Panc1 (cell line): ENCODE data around the gene SEC14L2. TPM values are rescaled to one million over a fixed set of nuclear protein-coding genes. Genes with fewer than 3 reads are reported as not detected.
A peak's percentile ranks its signal among the peaks of the same experiment; 100 is the strongest.

Source experiments
- ATAC-seq: fragments of 200-7000 bp; cut with Tn5 transposase; 2 replicates; pipeline ENCODE4 v1.9.1; 2020; ENCODE audit warnings: mild to moderate bottlenecking, moderate library complexity
- Bru-seq: library from RNA; stranded (reverse); fragments of 400-500 nt; gene quantifications from one replicate; lab custom pipeline; 2021; lab: Mats Ljungman, UMichigan
- BruChase-seq, 2 experiments: library from RNA; stranded (reverse); fragments of 400-500 nt; gene quantifications; one replicate each; lab custom pipeline; 2021; lab: Mats Ljungman, UMichigan
- BruUV-seq: library from RNA; stranded (reverse); fragments of 400-500 nt; replicated peaks from 2 replicates; lab custom pipeline; 2021; lab: Mats Ljungman, UMichigan
- CTCF ChIA-PET: fragments of 300-600 bp; sonication (Branson Sonifier 250); formaldehyde crosslinking; loops from one replicate; lab custom pipeline; 2022; ENCODE audit warnings: antibody characterized with exemption; lab: Charles Lee
- POLR2A ChIA-PET: fragments of 300-600 bp; sonication (Branson Sonifier 250); formaldehyde crosslinking; loops from one replicate; lab custom pipeline; 2022; ENCODE audit warnings: antibody characterized with exemption; lab: Charles Lee
- DNase-seq: peaks from one replicate; pipeline ENCODE4 v3.0.0-alpha.2; 2010; ENCODE audit warnings: low read depth, low spot score
- H3K27ac ChIP-seq: 2 replicates; pipeline ENCODE4 v1.5.1; 2011; ENCODE audit warnings: mild to moderate bottlenecking, low read length, inconsistent platforms
- H3K27me3 ChIP-seq: fragments of 200-500 bp; sonication (Bioruptor generic); 2 replicates; pipeline ENCODE4 v1.6.0; 2014; ENCODE audit warnings: low read length, inconsistent platforms; ENCODE audit not compliant: control insufficient read depth, insufficient read depth
- H3K36me3 ChIP-seq: fragments of 200-500 bp; sonication (Bioruptor generic); 2 replicates; pipeline ENCODE4 v1.5.1; 2014; ENCODE audit warnings: inconsistent platforms, mild to moderate bottlenecking, low read length, moderate library complexity; ENCODE audit not compliant: control insufficient read depth, insufficient read depth
- H3K4me1 ChIP-seq: 2 replicates; pipeline ENCODE4 v1.5.1; 2011; ENCODE audit warnings: inconsistent platforms, mild to moderate bottlenecking, low read length, moderate library complexity; ENCODE audit not compliant: control insufficient read depth, insufficient read depth
- H3K4me3 ChIP-seq, 2 experiments: 2 replicates each; pipeline ENCODE4 v1.5.1; 2011 to 2012; ENCODE audit warnings: low read depth in 2 of 2, low read length in 2 of 2, mild to moderate bottlenecking in 2 of 2, inconsistent platforms in 1 of 2, moderate library complexity in 1 of 2
- H3K9me3 ChIP-seq: fragments of 200-500 bp; sonication (Bioruptor generic); 2 replicates; pipeline ENCODE4 v1.5.1; 2014; ENCODE audit warnings: low read depth, mild to moderate bottlenecking, inconsistent platforms, low read length, moderate library complexity; ENCODE audit not compliant: control insufficient read depth, insufficient read depth
- POLR2AphosphoS5 ChIP-seq: IDR thresholded peaks from 2 replicates; pipeline ENCODE4 v1.6.1; 2012; ENCODE audit warnings: mild to moderate bottlenecking, low read depth, low read length, moderate library complexity
- SIN3A ChIP-seq: IDR thresholded peaks from 2 replicates; pipeline ENCODE4 v1.6.1; 2012; ENCODE audit warnings: low read depth, mild to moderate bottlenecking, low read length, moderate library complexity, borderline replicate concordance; ENCODE audit not compliant: insufficient read depth
- TCF7L2 ChIP-seq: IDR thresholded peaks from 2 replicates; pipeline ENCODE4 v1.6.1; 2011; ENCODE audit warnings: mild to moderate bottlenecking, low read depth, low read length, inconsistent platforms
- in situ Hi-C: cut with HindIII; loops from 2 replicates; pipeline ENCODE4 v1.10.0; 2016; ENCODE audit warnings: low sequenced_read_pairs, low pct_unique_long_range_greater_than_20kb
- intact Hi-C: fragments of 100-400 bp; cut with micrococcal nuclease; formaldehyde crosslinking; loops from one replicate; pipeline ENCODE4 v1.10.0; 2022; ENCODE audit not compliant: unreplicated experiment
- long read RNA-seq: library from polyadenylated mRNA; unstranded; transcript quantifications from one replicate; pipeline ENCODE4 v2.0.0, GENCODE V29; 2021; ENCODE audit not compliant: unreplicated experiment
- polyA plus RNA-seq: library from polyadenylated mRNA; unstranded; fragments of >200 nt; gene quantifications from one replicate; pipeline ENCODE4 v1.2.1, GENCODE V29; 2012; ENCODE audit warnings: missing spikeins; ENCODE audit not compliant: insufficient read length
- total RNA-seq: library from RNA; stranded (reverse); gene quantifications from one replicate; pipeline ENCODE4 v1.2.1, GENCODE V29; 2021; ENCODE audit not compliant: unreplicated experiment
- TF ChIP-seq, protein P1 (sequence below): fragments of 450-650 bp; IDR thresholded peaks from 2 replicates; pipeline ENCODE4 v1.5.1; 2017; ENCODE audit warnings: mild to moderate bottlenecking
- TF ChIP-seq, protein P2 (sequence below), 2 experiments: IDR thresholded peaks; 2 replicates each; pipeline ENCODE4 v1.6.1; 2011 to 2012; ENCODE audit warnings: low read depth in 2 of 2, control low read depth in 1 of 2, low read length in 1 of 2, mild to moderate bottlenecking in 1 of 2, moderate library complexity in 1 of 2; ENCODE audit not compliant: insufficient read depth in 1 of 2

The SEC14L2 gene
- 10.7 TPM for total RNA-seq
- polyA plus RNA-seq: 7.2 TPM
- percentile 51 among the genes with signal in this experiment for Bru-seq, nascent RNA
- percentile 52 among the genes with signal in this experiment for BruChase-seq, experiment 1, labeled RNA remaining after a 2-hour chase
- BruChase-seq, experiment 2, labeled RNA remaining after a 6-hour chase: percentile 56 among the genes with signal in this experiment
- long read RNA-seq, full-length matches to known transcripts: 7 of 11 reads
- long read RNA-seq, partial matches to known transcripts: 1 of 11 reads
- long read RNA-seq, other reads (novel, unspliced or antisense): 3 of 11 reads

DNA sequence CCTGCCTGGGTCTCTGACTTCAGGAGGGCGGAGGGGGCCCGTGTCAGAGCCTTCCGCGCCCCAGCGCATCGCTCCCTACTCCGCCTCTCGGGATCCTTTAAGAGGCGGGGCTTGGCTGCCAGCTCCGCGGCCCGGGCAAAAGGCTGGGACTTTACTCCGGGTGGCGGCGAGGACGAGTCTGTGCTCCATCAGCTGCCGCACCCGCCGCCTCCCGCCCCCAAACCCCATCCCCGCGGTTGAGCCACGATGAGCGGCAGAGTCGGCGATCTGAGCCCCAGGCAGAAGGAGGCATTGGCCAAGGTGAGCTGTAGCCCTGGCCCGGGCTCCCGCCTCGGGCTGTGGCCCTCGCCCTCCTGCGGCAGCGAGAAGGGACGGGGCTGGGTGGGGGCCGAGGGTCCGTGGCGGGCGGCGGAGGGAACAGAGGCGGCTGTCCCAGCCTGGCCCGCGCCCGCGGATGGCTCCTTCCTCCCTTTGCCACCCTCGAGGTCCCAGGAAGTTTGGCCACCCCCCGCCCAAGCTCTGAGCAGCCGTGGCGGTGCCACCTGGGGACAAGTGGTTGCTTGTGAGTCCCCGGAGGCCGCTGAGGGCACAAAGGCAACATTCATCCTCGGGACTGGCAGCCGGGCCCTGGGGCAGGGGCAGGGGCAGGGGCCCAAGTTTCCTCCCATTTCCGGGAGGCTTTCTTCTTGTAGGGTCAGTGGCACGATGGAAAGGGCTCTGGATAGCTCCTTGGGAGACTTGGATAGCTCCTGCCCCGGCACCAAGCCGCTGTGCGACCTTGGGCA is at the start of gene SEC14L2:
Gene SEC14L2 (plus strand): TSS at position 148 of the 785 bp plus-strand sequence. CDS start 99 bp downstream, at position 247.
- CTCF ChIA-PET: interaction anchor here (0.8 to 1.6 kb wide), 3 partner anchors 10 to 109 kb away, joined by 3 to 4 read pairs (median 3); no protein-coding TSS in a partner anchor
- BruUV-seq: no TSS peak
- POLR2A ChIA-PET: no interaction called here
- ATAC-seq: peak; percentile 93
- intact Hi-C loops (no loop called here), in situ Hi-C loops (no loop called here)
- Histone ChIP-seq H3K9me3 (no peaks in the 10 kb centered on the region), H3K27me3 (no peaks in the 10 kb centered on the region), H3K4me1 (0 out of 2 replicates have a peak, but pooled peaks cover 8% of the 10 kb centered on the region), H3K4me3 (peak within 1 kb of the TSS; percentile 53 to 69), H3K27ac (peak within 1 kb of the TSS; percentile 42), H3K36me3 (no peaks in the 10 kb centered on the region)
- no peak for TF ChIP-seq POLR2AphosphoS5
- TF ChIP-seq, protein P1, sequence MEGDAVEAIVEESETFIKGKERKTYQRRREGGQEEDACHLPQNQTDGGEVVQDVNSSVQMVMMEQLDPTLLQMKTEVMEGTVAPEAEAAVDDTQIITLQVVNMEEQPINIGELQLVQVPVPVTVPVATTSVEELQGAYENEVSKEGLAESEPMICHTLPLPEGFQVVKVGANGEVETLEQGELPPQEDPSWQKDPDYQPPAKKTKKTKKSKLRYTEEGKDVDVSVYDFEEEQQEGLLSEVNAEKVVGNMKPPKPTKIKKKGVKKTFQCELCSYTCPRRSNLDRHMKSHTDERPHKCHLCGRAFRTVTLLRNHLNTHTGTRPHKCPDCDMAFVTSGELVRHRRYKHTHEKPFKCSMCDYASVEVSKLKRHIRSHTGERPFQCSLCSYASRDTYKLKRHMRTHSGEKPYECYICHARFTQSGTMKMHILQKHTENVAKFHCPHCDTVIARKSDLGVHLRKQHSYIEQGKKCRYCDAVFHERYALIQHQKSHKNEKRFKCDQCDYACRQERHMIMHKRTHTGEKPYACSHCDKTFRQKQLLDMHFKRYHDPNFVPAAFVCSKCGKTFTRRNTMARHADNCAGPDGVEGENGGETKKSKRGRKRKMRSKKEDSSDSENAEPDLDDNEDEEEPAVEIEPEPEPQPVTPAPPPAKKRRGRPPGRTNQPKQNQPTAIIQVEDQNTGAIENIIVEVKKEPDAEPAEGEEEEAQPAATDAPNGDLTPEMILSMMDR: no peak
- no peak for TF ChIP-seq SIN3A
- TF ChIP-seq TCF7L2: no peak
- TF ChIP-seq, protein P2, sequence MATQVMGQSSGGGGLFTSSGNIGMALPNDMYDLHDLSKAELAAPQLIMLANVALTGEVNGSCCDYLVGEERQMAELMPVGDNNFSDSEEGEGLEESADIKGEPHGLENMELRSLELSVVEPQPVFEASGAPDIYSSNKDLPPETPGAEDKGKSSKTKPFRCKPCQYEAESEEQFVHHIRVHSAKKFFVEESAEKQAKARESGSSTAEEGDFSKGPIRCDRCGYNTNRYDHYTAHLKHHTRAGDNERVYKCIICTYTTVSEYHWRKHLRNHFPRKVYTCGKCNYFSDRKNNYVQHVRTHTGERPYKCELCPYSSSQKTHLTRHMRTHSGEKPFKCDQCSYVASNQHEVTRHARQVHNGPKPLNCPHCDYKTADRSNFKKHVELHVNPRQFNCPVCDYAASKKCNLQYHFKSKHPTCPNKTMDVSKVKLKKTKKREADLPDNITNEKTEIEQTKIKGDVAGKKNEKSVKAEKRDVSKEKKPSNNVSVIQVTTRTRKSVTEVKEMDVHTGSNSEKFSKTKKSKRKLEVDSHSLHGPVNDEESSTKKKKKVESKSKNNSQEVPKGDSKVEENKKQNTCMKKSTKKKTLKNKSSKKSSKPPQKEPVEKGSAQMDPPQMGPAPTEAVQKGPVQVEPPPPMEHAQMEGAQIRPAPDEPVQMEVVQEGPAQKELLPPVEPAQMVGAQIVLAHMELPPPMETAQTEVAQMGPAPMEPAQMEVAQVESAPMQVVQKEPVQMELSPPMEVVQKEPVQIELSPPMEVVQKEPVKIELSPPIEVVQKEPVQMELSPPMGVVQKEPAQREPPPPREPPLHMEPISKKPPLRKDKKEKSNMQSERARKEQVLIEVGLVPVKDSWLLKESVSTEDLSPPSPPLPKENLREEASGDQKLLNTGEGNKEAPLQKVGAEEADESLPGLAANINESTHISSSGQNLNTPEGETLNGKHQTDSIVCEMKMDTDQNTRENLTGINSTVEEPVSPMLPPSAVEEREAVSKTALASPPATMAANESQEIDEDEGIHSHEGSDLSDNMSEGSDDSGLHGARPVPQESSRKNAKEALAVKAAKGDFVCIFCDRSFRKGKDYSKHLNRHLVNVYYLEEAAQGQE (IDR thresholded peaks at IDR 0.05; ENCODE audit: insufficient read depth in 1 of 2, low read depth in 2 of 2, low read length in 1 of 2): no peak
- no peak for DNase-seq

DNA sequence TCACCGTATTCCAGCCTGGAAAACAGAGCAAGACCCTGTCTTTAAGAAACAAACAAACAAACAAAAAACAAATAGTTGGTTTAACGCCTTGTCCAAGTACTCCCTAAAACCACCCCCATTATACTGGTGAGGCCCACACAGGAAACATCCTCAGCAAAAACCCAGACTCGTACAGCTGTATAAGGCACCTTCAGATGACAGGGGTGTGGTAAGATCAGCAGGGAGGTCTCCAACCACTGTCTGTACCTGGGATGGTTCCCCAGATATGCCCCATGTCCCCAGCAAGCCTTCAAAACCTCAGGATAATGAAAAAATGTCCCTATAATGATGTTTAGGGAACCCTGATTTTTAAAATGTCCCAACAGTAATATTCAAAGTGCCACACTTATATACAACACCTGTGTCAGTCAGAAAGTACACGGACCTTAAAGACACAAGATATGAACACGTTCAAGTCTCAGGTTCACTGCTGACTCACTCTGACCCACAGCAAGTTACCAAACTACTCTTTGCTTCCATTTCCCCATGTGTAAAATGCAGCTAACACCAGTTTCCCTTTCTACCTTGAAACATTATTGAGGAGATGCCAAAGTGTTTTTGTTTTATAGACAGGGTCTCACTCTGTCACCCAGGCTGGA is 49.4 kb upstream of the SEC14L2 start:
- intact Hi-C loops (no loop called here), in situ Hi-C loops (no loop called here)
- TF ChIP-seq SIN3A (no peak), POLR2AphosphoS5 (no peak), TCF7L2 (no peak)
- TF ChIP-seq, protein P2 (IDR thresholded peaks at IDR 0.05; ENCODE audit: insufficient read depth in 1 of 2, low read depth in 2 of 2, low read length in 1 of 2): no peak
- TF ChIP-seq, protein P1: no peak
- ATAC-seq: no peak
- BruUV-seq: no TSS peak
- Histone ChIP-seq H3K36me3 (peaks cover 35% of the 10 kb centered on the region), H3K27ac (no peak overlapping the region), H3K4me3 (no peak overlapping the region), H3K27me3 (no peaks in the 10 kb centered on the region), H3K4me1 (no peaks in the 10 kb centered on the region), H3K9me3 (no peaks in the 10 kb centered on the region)
- POLR2A ChIA-PET: no interaction called here
- DNase-seq: no peak
- CTCF ChIA-PET: no interaction called here
